Gastroesophageal sphincter (tissue), 3 donors: ENCODE measurements around the gene HIRA.

Experiments used
- CTCF ChIP-seq, 4 experiments: fragments of 200-600 bp in 2 of 4; fragments of 450-650 bp in 2 of 4; sonication (generic) in 1 of 4; IDR thresholded peaks; one replicate each; pipeline ENCODE4 v1.5.1; 2017 to 2019; ENCODE audit warnings: antibody characterized with exemption in 4 of 4, mild to moderate bottlenecking in 2 of 4, moderate library complexity in 2 of 4
- EP300 ChIP-seq: sonication (generic); formaldehyde crosslinking; IDR thresholded peaks from one replicate; pipeline ENCODE4 v1.6.1; 2017; ENCODE audit warnings: antibody characterized with exemption, mild to moderate bottlenecking
- POLR2A ChIP-seq, 2 donors: fragments of 450-650 bp; IDR thresholded peaks; one replicate each; pipeline ENCODE4 v1.6.1; 2017; ENCODE audit warnings: antibody characterized with exemption in 2 of 2, mild to moderate bottlenecking in 2 of 2, moderate library complexity in 1 of 2

- TF ChIP-seq CTCF (IDR thresholded peaks at IDR 0.05) (no peak), EP300 (no peak), POLR2A (IDR thresholded peaks at IDR 0.05) (no peak)
Measured at GRCh38 chr22:19331474-19331873, 100.1 kb downstream of the HIRA start.
